Panc1 (cell line): Measurements from ENCODE around the gene MATCAP1. TPM values are rescaled to one million over a fixed set of nuclear protein-coding genes. Genes with fewer than 3 reads are reported as not detected.

Experiments used
- ATAC-seq: fragments of 200-7000 bp; cut with Tn5 transposase; 2 replicates; pipeline ENCODE4 v1.9.1; 2020; ENCODE audit warnings: mild to moderate bottlenecking, moderate library complexity
- BruUV-seq: library from RNA; stranded (reverse); fragments of 400-500 nt; replicated peaks from 2 replicates; lab custom pipeline; 2021; lab: Mats Ljungman, UMichigan
- CTCF ChIA-PET: fragments of 300-600 bp; sonication (Branson Sonifier 250); formaldehyde crosslinking; loops from one replicate; lab custom pipeline; 2022; ENCODE audit warnings: antibody characterized with exemption; lab: Charles Lee
- POLR2A ChIA-PET: fragments of 300-600 bp; sonication (Branson Sonifier 250); formaldehyde crosslinking; loops from one replicate; lab custom pipeline; 2022; ENCODE audit warnings: antibody characterized with exemption; lab: Charles Lee
- DNase-seq: peaks from one replicate; pipeline ENCODE4 v3.0.0-alpha.2; 2010; ENCODE audit warnings: low read depth, low spot score
- H3K27ac ChIP-seq: 2 replicates; pipeline ENCODE4 v1.5.1; 2011; ENCODE audit warnings: mild to moderate bottlenecking, low read length, inconsistent platforms
- H3K27me3 ChIP-seq: fragments of 200-500 bp; sonication (Bioruptor generic); 2 replicates; pipeline ENCODE4 v1.6.0; 2014; ENCODE audit warnings: low read length, inconsistent platforms; ENCODE audit not compliant: control insufficient read depth, insufficient read depth
- H3K36me3 ChIP-seq: fragments of 200-500 bp; sonication (Bioruptor generic); 2 replicates; pipeline ENCODE4 v1.5.1; 2014; ENCODE audit warnings: inconsistent platforms, mild to moderate bottlenecking, low read length, moderate library complexity; ENCODE audit not compliant: control insufficient read depth, insufficient read depth
- H3K4me1 ChIP-seq: 2 replicates; pipeline ENCODE4 v1.5.1; 2011; ENCODE audit warnings: inconsistent platforms, mild to moderate bottlenecking, low read length, moderate library complexity; ENCODE audit not compliant: control insufficient read depth, insufficient read depth
- H3K4me3 ChIP-seq, 2 experiments: 2 replicates each; pipeline ENCODE4 v1.5.1; 2011 to 2012; ENCODE audit warnings: low read depth in 2 of 2, low read length in 2 of 2, mild to moderate bottlenecking in 2 of 2, inconsistent platforms in 1 of 2, moderate library complexity in 1 of 2
- H3K9me3 ChIP-seq: fragments of 200-500 bp; sonication (Bioruptor generic); 2 replicates; pipeline ENCODE4 v1.5.1; 2014; ENCODE audit warnings: low read depth, mild to moderate bottlenecking, inconsistent platforms, low read length, moderate library complexity; ENCODE audit not compliant: control insufficient read depth, insufficient read depth
- CTCF ChIP-seq: fragments of 450-650 bp; IDR thresholded peaks from 2 replicates; pipeline ENCODE4 v1.5.1; 2017; ENCODE audit warnings: mild to moderate bottlenecking
- POLR2AphosphoS5 ChIP-seq: IDR thresholded peaks from 2 replicates; pipeline ENCODE4 v1.6.1; 2012; ENCODE audit warnings: mild to moderate bottlenecking, low read depth, low read length, moderate library complexity
- REST ChIP-seq, 2 experiments: IDR thresholded peaks; 2 replicates each; pipeline ENCODE4 v1.6.1; 2011 to 2012; ENCODE audit warnings: low read depth in 2 of 2, control low read depth in 1 of 2, low read length in 1 of 2, mild to moderate bottlenecking in 1 of 2, moderate library complexity in 1 of 2; ENCODE audit not compliant: insufficient read depth in 1 of 2
- SIN3A ChIP-seq: IDR thresholded peaks from 2 replicates; pipeline ENCODE4 v1.6.1; 2012; ENCODE audit warnings: low read depth, mild to moderate bottlenecking, low read length, moderate library complexity, borderline replicate concordance; ENCODE audit not compliant: insufficient read depth
- TCF7L2 ChIP-seq: IDR thresholded peaks from 2 replicates; pipeline ENCODE4 v1.6.1; 2011; ENCODE audit warnings: mild to moderate bottlenecking, low read depth, low read length, inconsistent platforms
- in situ Hi-C: cut with HindIII; loops from 2 replicates; pipeline ENCODE4 v1.10.0; 2016; ENCODE audit warnings: low sequenced_read_pairs, low pct_unique_long_range_greater_than_20kb
- intact Hi-C: fragments of 100-400 bp; cut with micrococcal nuclease; formaldehyde crosslinking; loops from one replicate; pipeline ENCODE4 v1.10.0; 2022; ENCODE audit not compliant: unreplicated experiment
- total RNA-seq: library from RNA; stranded (reverse); gene quantifications from one replicate; pipeline ENCODE4 v1.2.1, GENCODE V29; 2021; ENCODE audit not compliant: unreplicated experiment

MATCAP1 gene
- total RNA-seq, 1 experiment from 2014 or later, result 13.9 TPM

- intact Hi-C loops (no loop called here), in situ Hi-C loops (no loop called here)
- no peaks in the 10 kb centered on the region for H3K27me3 ChIP-seq
- no peak overlapping the region for H3K4me3 ChIP-seq
- H3K27ac ChIP-seq, result no peak overlapping the region
- DNase-seq (no peak), ATAC-seq (no peak)
- peaks cover 5% of the 10 kb centered on the region; the same call in 1 of the 2 replicates for H3K36me3 ChIP-seq
- BruUV-seq, result no TSS peak
- TF ChIP-seq TCF7L2 (no peak), CTCF (no peak; the same call in 1 of the 2 replicates), POLR2AphosphoS5 (no peak), REST (IDR thresholded peaks at IDR 0.05; ENCODE audit: insufficient read depth in 1 of 2, low read depth in 2 of 2, low read length in 1 of 2) (no peak), SIN3A (no peak)
- H3K4me1 ChIP-seq, result peaks cover 5% of the 10 kb centered on the region
- no peaks in the 10 kb centered on the region for H3K9me3 ChIP-seq
- POLR2A ChIA-PET, result no interaction called here
- CTCF ChIA-PET, result no interaction called here
Measured at GRCh38 chr16:67146523-67147357, 37.0 kb downstream of the MATCAP1 start.

GRCh38 chr16:67145746-67146145 lies 38.0 kb downstream of the MATCAP1 start:
- POLR2A ChIA-PET, result no interaction called here
- TF ChIP-seq CTCF, result no peak
- no peak for TF ChIP-seq SIN3A
- no peak for TF ChIP-seq TCF7L2
- TF ChIP-seq POLR2AphosphoS5, result no peak
- no peak for TF ChIP-seq REST (IDR thresholded peaks at IDR 0.05; ENCODE audit: insufficient read depth in 1 of 2, low read depth in 2 of 2, low read length in 1 of 2)
- Histone ChIP-seq H3K9me3 (no peaks in the 10 kb centered on the region), H3K4me1 (no peaks in the 10 kb centered on the region), H3K27me3 (no peaks in the 10 kb centered on the region), H3K4me3 (no peak overlapping the region), H3K27ac (no peak overlapping the region), H3K36me3 (peaks cover 5% of the 10 kb centered on the region; the same call in 1 of the 2 replicates)
- CTCF ChIA-PET, result no interaction called here
- BruUV-seq, result no TSS peak
- in situ Hi-C loops, result no loop called here
- ATAC-seq (no peak), DNase-seq (no peak)
- intact Hi-C loops, result no loop called here
